Esophagus muscularis mucosa (tissue), 4 donors: ENCODE results near the gene GLIS2. TPM values are rescaled to one million over a fixed set of nuclear protein-coding genes. Genes with fewer than 3 reads are reported as not detected.

ENCODE experiments used
- DNase-seq: peaks from one replicate; pipeline ENCODE4 v3.0.0-alpha.2; 2017; ENCODE audit errors: extremely low spot score
- H3K27ac ChIP-seq, 4 donors: fragments of 200-600 bp; sonication (generic); replicated peaks in 1 of 4; 1 replicate in 3 of 4; 2 replicates in 1 of 4; pipeline ENCODE4 v1.5.1; 2016 to 2019; ENCODE audit warnings: mild to moderate bottlenecking in 1 of 4
- H3K27me3 ChIP-seq, 4 donors: fragments of 200-600 bp; sonication (generic); one replicate each; pipeline versions ENCODE4 v1.5.1 to v1.6.0; 2016 to 2019
- H3K36me3 ChIP-seq, 4 donors: fragments of 200-600 bp; sonication (generic); one replicate each; pipeline ENCODE4 v1.5.1; 2016 to 2019
- H3K4me1 ChIP-seq, 4 donors: fragments of 200-600 bp; sonication (generic); one replicate each; pipeline ENCODE4 v1.5.1; 2016 to 2019
- H3K4me3 ChIP-seq, 4 donors: fragments of 200-600 bp; sonication (generic); 1 replicate in 2 of 4; 2 replicates in 2 of 4; pipeline ENCODE4 v1.5.1; 2016 to 2019; ENCODE audit warnings: mild to moderate bottlenecking in 4 of 4, moderate library complexity in 1 of 4
- H3K9me3 ChIP-seq, 4 donors: fragments of 200-600 bp; sonication (generic); 1 replicate in 3 of 4; 2 replicates in 1 of 4; pipeline ENCODE4 v1.5.1; 2016 to 2019
- CTCF ChIP-seq, 3 experiments: fragments of 200-600 bp in 2 of 3; fragments of 450-650 bp in 1 of 3; sonication (generic) in 2 of 3; IDR thresholded peaks; one replicate each; pipeline ENCODE4 v1.5.1; 2017 to 2019; ENCODE audit warnings: antibody characterized with exemption in 3 of 3, mild to moderate bottlenecking in 2 of 3, moderate library complexity in 1 of 3
- EP300 ChIP-seq: sonication (generic); formaldehyde crosslinking; IDR thresholded peaks from one replicate; pipeline ENCODE4 v1.6.1; 2017; ENCODE audit warnings: antibody characterized with exemption
- POLR2A ChIP-seq: fragments of 450-650 bp; IDR thresholded peaks from one replicate; pipeline ENCODE4 v1.6.1; 2017; ENCODE audit warnings: antibody characterized with exemption, moderate library complexity, mild to moderate bottlenecking, low read depth
- POLR2AphosphoS5 ChIP-seq, 2 donors: sonication (generic); formaldehyde crosslinking; IDR thresholded peaks; one replicate each; pipeline ENCODE4 v1.6.1; 2017; ENCODE audit warnings: antibody characterized with exemption in 2 of 2
- WGBS: methylation state at CpG from one replicate; pipeline ENCODE4 v1.1.5; 2018; 5-methylcytosine and 5-hydroxymethylcytosine counted together
- intact Hi-C: fragments of 100-400 bp; cut with DNase I; formaldehyde crosslinking; loops from one replicate; pipeline ENCODE4 v1.15.1; 2023
- total RNA-seq, 4 donors: library from RNA; depleted of rRNA; stranded (reverse); fragments of >200 nt; gene quantifications; one replicate each; pipeline versions ENCODE4 v1.1.0 to v1.2.1, GENCODE V29; 2016

GLIS2 gene
- total RNA-seq, 4 donors from 2014 or later: 10.8 to 32.6 (median 14.9) TPM

DNA sequence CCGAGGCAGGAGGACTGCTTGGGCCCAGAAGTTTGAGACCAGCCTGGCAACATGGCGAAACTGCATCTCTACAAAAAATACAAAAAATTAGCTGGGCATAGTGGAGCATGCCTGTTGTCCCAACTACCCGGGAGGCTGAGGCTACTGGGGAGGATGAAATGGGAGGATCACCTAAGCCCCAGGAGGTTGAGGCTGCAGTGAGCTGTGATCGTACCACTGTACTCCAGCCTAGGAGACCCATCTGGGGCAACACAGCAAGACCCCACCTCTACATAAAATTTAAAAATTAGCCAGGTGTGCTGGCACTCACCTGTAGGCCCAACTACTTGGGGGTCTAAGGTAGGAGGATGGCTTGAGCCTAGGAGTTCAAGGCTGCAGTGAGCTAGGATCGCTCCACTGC, 33.5 kb downstream of the GLIS2 start:
- Histone ChIP-seq H3K36me3 (peaks cover 0 to 8% (median 5%) of the 10 kb centered on the region in 4 donors), H3K27ac (no peak overlapping the region), H3K9me3 (no peaks in the 10 kb centered on the region), H3K4me3 (no peak overlapping the region), H3K4me1 (peaks cover 25 to 68% (median 46%) of the 10 kb centered on the region in 4 donors), H3K27me3 (no peaks in the 10 kb centered on the region)
- WGBS: 97% methylated on average over 5 of the region's 5 CpGs
- DNase-seq: no peak
- intact Hi-C loops: no loop called here
- TF ChIP-seq POLR2A: no peak
- TF ChIP-seq EP300: no peak
- TF ChIP-seq POLR2AphosphoS5 (IDR thresholded peaks at IDR 0.05): no peak
- no peak for TF ChIP-seq CTCF (IDR thresholded peaks at IDR 0.05)

GRCh38 chr16:4350365-4350786, 34.5 kb downstream of the GLIS2 start:
- Histone ChIP-seq H3K27ac (peak overlapping the region; percentile 79 to 94 (median 92)), H3K4me3 (peak overlapping the region; percentile 90 to 99 (median 98))
- intact Hi-C loops: no loop called here

DNA sequence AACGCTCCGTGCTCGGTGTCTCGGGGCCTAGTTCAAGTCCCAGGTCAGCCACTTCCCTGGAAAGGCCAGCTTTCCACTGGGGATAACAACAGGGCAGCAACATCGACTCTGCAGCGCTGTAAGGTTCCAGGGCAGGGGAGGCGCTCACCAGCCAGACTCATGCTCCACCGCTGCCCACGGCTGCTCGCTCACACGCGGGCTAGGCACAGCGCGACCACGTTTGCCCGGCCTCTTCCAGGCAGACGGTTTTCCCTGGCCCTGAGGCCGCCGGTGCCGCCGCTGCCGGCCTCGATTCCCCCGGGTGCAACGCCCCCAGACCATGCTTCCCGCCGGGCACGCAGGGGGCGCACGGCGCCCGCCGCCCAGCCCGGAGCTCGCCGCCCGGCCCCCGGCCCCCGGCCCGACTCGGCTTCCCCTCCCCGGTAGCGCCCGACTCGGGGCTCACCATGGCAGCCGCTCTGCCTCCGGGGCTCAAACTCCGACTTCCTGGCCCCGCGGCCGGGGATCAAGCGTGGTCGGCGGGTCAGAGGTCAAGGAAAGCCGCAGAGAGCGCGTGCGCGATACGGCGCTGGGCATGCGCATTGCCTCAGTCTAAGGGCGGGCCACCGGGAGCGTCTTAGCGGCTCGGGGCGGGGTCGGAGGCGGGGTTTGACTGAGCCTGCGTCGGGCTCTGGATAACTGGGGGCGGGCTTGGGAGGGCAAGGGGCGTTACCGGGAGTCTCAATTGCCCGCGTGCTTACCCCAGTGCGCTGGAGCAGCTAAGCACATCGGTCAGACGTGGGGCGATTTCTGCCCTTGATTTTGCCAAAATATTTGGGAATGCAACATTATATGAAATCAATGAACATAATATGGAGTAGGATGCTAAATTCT, 35.2 kb downstream of the GLIS2 start, which contains the start of gene PAM16:
TSS of gene PAM16 (minus strand) at position 535 of the 873 bp plus-strand sequence. CDS start at position 448, 87 bp downstream.
- Histone ChIP-seq H3K36me3 (peaks cover 0 to 20% (median 15%) of the 10 kb centered on the region in 4 donors), H3K9me3 (no peaks in the 10 kb centered on the region), H3K27ac (peak within 1 kb of the TSS; percentile 79 to 94 (median 92)), H3K4me1 (peaks cover 25 to 53% (median 42%) of the 10 kb centered on the region in 4 donors), H3K4me3 (peak within 1 kb of the TSS; percentile 90 to 99 (median 98)), H3K27me3 (no peaks in the 10 kb centered on the region)
- WGBS: under 1% methylated on average over 17 of the region's 81 CpGs
- intact Hi-C loops: no loop called here
- TF ChIP-seq POLR2AphosphoS5 (IDR thresholded peaks at IDR 0.05) (peak; percentile 73 to 81), EP300 (no peak)
- peak; percentile 99 for DNase-seq

More at GRCh38 chr16:4350365-4350786, 34.5 kb downstream of the GLIS2 start:
- H3K9me3 ChIP-seq: no peaks in the 10 kb centered on the region
- no peaks in the 10 kb centered on the region for H3K27me3 ChIP-seq
- peaks cover 0 to 16% (median 14%) of the 10 kb centered on the region in 4 donors for H3K36me3 ChIP-seq
- DNase-seq: no peak
- TF ChIP-seq POLR2A (no peak), POLR2AphosphoS5 (IDR thresholded peaks at IDR 0.05) (no peak), CTCF (IDR thresholded peaks at IDR 0.05) (no peak), EP300 (no peak)
- peaks cover 25 to 59% (median 43%) of the 10 kb centered on the region in 4 donors for H3K4me1 ChIP-seq
- WGBS: 49% methylated on average over 17 of the region's 24 CpGs

GRCh38 chr16:4351880-4352279, 36.0 kb downstream of the GLIS2 start:
- WGBS: 73% methylated on average over 7 of the region's 7 CpGs
- intact Hi-C loops: no loop called here
- Histone ChIP-seq H3K9me3 (no peaks in the 10 kb centered on the region), H3K4me3 (no peak overlapping the region), H3K27ac (peak overlapping the region in 3 of 4 donors; percentile 91 to 94 (median 92)), H3K27me3 (no peaks in the 10 kb centered on the region), H3K36me3 (peaks cover under 1 to 22% (median 16%) of the 10 kb centered on the region in 4 donors), H3K4me1 (peaks cover 25 to 47% (median 37%) of the 10 kb centered on the region in 4 donors)
- DNase-seq: no peak
- TF ChIP-seq EP300 (no peak), CTCF (IDR thresholded peaks at IDR 0.05) (no peak), POLR2A (no peak)

- Histone ChIP-seq H3K9me3 (no peaks in the 10 kb centered on the region), H3K27ac (no peak overlapping the region), H3K27me3 (no peaks in the 10 kb centered on the region), H3K4me3 (no peak overlapping the region), H3K4me1 (peaks cover 21 to 37% (median 29%) of the 10 kb centered on the region in 4 donors), H3K36me3 (peaks cover 4 to 27% (median 20%) of the 10 kb centered on the region in 4 donors)
- DNase-seq: no peak
- WGBS: 92% methylated on average over 5 of the region's 5 CpGs
- TF ChIP-seq CTCF (IDR thresholded peaks at IDR 0.05): no peak
- TF ChIP-seq EP300: no peak
- no peak for TF ChIP-seq POLR2AphosphoS5 (IDR thresholded peaks at IDR 0.05)
- TF ChIP-seq POLR2A: no peak
- intact Hi-C loops: no loop called here
Measured at GRCh38 chr16:4352843-4353242, 37.0 kb downstream of the GLIS2 start.
